Caco-2 (cell line): Measurements from ENCODE around the gene MAN1A1. TPM values are rescaled to one million over a fixed set of nuclear protein-coding genes. Genes with fewer than 3 reads are reported as not detected.

Experiments
- BruUV-seq: library from RNA; stranded (reverse); fragments of 400-500 nt; replicated peaks from 2 replicates; lab custom pipeline; 2021; lab: Mats Ljungman, UMichigan
- CTCF ChIA-PET: fragments of 300-600 bp; sonication (Branson Sonifier 250); formaldehyde crosslinking; loops from one replicate; lab custom pipeline; 2022; ENCODE audit warnings: antibody characterized with exemption; lab: Charles Lee
- POLR2A ChIA-PET: fragments of 300-600 bp; sonication (Branson Sonifier 250); formaldehyde crosslinking; loops from one replicate; lab custom pipeline; 2022; ENCODE audit warnings: antibody characterized with exemption; lab: Charles Lee
- DNase-seq, 2 experiments: peaks; one replicate each; pipeline versions ENCODE4 v3.0.0 to v3.0.0-alpha.2; 2020 to 2022
- H3K27me3 ChIP-seq: replicated peaks from 2 replicates; pipeline ENCODE4 v1.6.0; 2011; ENCODE audit warnings: low read length; ENCODE audit not compliant: control insufficient read depth, insufficient read depth
- H3K36me3 ChIP-seq: 2 replicates; pipeline ENCODE4 v1.5.1; 2011; ENCODE audit warnings: low read length; ENCODE audit not compliant: control insufficient read depth, insufficient read depth
- H3K4me1 ChIP-seq: fragments of 250-450 bp; sonication (Bioruptor Pico); 2 replicates; pipeline ENCODE4 v1.5.1; 2020; ENCODE audit warnings: mild to moderate bottlenecking
- H3K4me3 ChIP-seq: 2 replicates; pipeline ENCODE4 v1.5.1; 2011; ENCODE audit warnings: low read depth, mild to moderate bottlenecking, control low read depth, low read length
- H3K9me3 ChIP-seq: fragments of 250-450 bp; sonication (Bioruptor Pico); 2 replicates; pipeline ENCODE4 v1.5.1; 2020; ENCODE audit warnings: mild to moderate bottlenecking, moderate library complexity
- H3K27ac Mint-ChIP-seq: one replicate; pipeline ENCODE4 v1.8.0; 2022; ENCODE audit warnings: mixed read lengths; ENCODE audit not compliant: unreplicated experiment
- H3K27me3 Mint-ChIP-seq: one replicate; pipeline ENCODE4 v1.8.0; 2022; ENCODE audit warnings: mixed read lengths; ENCODE audit not compliant: insufficient read depth, unreplicated experiment
- H3K36me3 Mint-ChIP-seq: one replicate; pipeline ENCODE4 v1.8.0; 2022; ENCODE audit warnings: mild to moderate bottlenecking, mixed read lengths; ENCODE audit not compliant: insufficient read depth, unreplicated experiment
- H3K4me1 Mint-ChIP-seq: one replicate; pipeline ENCODE4 v1.8.0; 2022; ENCODE audit warnings: low read depth, mixed read lengths; ENCODE audit not compliant: unreplicated experiment
- H3K4me3 Mint-ChIP-seq: one replicate; pipeline ENCODE4 v1.8.0; 2022; ENCODE audit warnings: mild to moderate bottlenecking, moderate library complexity, mixed read lengths; ENCODE audit not compliant: unreplicated experiment
- H3K9me3 Mint-ChIP-seq: one replicate; pipeline ENCODE4 v1.8.0; 2022; ENCODE audit warnings: mixed read lengths; ENCODE audit not compliant: unreplicated experiment
- CTCF ChIP-seq, 2 experiments: fragments of 200-600 bp in 1 of 2; IDR thresholded peaks; 1 replicate in 1 of 2; 2 replicates in 1 of 2; pipeline versions ENCODE4 v1.5.1 to v1.8.0; 2011 to 2022; ENCODE audit warnings: antibody characterized with exemption in 1 of 2, control low read depth in 1 of 2, inconsistent platforms in 1 of 2, low read depth in 1 of 2, low read length in 1 of 2, mild to moderate bottlenecking in 1 of 2, moderate library complexity in 1 of 2; ENCODE audit not compliant: insufficient read depth in 1 of 2, severe bottlenecking in 1 of 2, unreplicated experiment in 1 of 2
- intact Hi-C: fragments of 100-400 bp; cut with micrococcal nuclease; formaldehyde crosslinking; loops from one replicate; pipeline ENCODE4 v1.10.0; 2022; ENCODE audit not compliant: unreplicated experiment
- total RNA-seq: library from RNA; stranded (reverse); gene quantifications from 2 replicates; pipeline ENCODE4 v1.2.3, GENCODE V29; 2022

The MAN1A1 gene
- total RNA-seq, 1 experiment from 2014 or later, result 28.7 TPM

GRCh38 chr6:119314885-119315272, 34.7 kb downstream of the MAN1A1 start:
- Mint-ChIP-seq H3K36me3 (peaks cover 6% of the 10 kb centered on the region), H3K4me3 (no peak overlapping the region), H3K27ac (no peak overlapping the region), H3K9me3 (no peaks in the 10 kb centered on the region), H3K27me3 (no peaks in the 10 kb centered on the region), H3K4me1 (peaks cover 30% of the 10 kb centered on the region)
- Histone ChIP-seq H3K4me3 (no peak overlapping the region), H3K36me3 (no peaks in the 10 kb centered on the region), H3K27me3 (no peaks in the 10 kb centered on the region), H3K4me1 (peaks cover 17% of the 10 kb centered on the region), H3K9me3 (no peaks in the 10 kb centered on the region)
- ChIA-PET POLR2A (no interaction called here), CTCF (interaction anchor here (1.6 kb wide), 1 partner anchor 19 kb away, joined by 3 read pairs; no protein-coding TSS in a partner anchor)
- no peak for TF ChIP-seq CTCF (IDR thresholded peaks at IDR 0.05; ENCODE audit: insufficient read depth in 1 of 2, low read depth in 1 of 2, low read length in 1 of 2, severe bottlenecking in 1 of 2, unreplicated experiment in 1 of 2)
- BruUV-seq, result no TSS peak
- no peak for DNase-seq
- intact Hi-C loops, result no loop called here

GRCh38 chr6:119313937-119314884, 35.4 kb downstream of the MAN1A1 start:
- Mint-ChIP-seq H3K4me3 (no peak overlapping the region), H3K27ac (no peak overlapping the region), H3K9me3 (no peaks in the 10 kb centered on the region), H3K27me3 (no peaks in the 10 kb centered on the region), H3K36me3 (peaks cover 6% of the 10 kb centered on the region), H3K4me1 (peaks cover 30% of the 10 kb centered on the region)
- ChIA-PET CTCF (interaction anchor here (1.6 kb wide), 1 partner anchor 20 kb away, joined by 3 read pairs; no protein-coding TSS in a partner anchor), POLR2A (interaction anchor here (0.6 kb wide), 1 partner anchor 31 kb away, joined by 3 read pairs; no protein-coding TSS in a partner anchor)
- Histone ChIP-seq H3K4me1 (peaks cover 20% of the 10 kb centered on the region), H3K4me3 (no peak overlapping the region), H3K9me3 (no peaks in the 10 kb centered on the region), H3K27me3 (no peaks in the 10 kb centered on the region), H3K36me3 (no peaks in the 10 kb centered on the region)
- no peak for DNase-seq
- TF ChIP-seq CTCF (IDR thresholded peaks at IDR 0.05; ENCODE audit: insufficient read depth in 1 of 2, low read depth in 1 of 2, low read length in 1 of 2, severe bottlenecking in 1 of 2, unreplicated experiment in 1 of 2), result no peak
- no TSS peak for BruUV-seq
- intact Hi-C loops, result loop anchor here (2.0 kb wide), 2 partner anchors 35 to 143 kb away; partner anchors contain the start of gene MAN1A1

- peaks cover 33% of the 10 kb centered on the region for H3K4me1 ChIP-seq
- no peaks in the 10 kb centered on the region for H3K27me3 Mint-ChIP-seq
- H3K4me1 Mint-ChIP-seq, result peaks cover 33% of the 10 kb centered on the region
- H3K36me3 Mint-ChIP-seq, result peaks cover 8% of the 10 kb centered on the region
- no peak overlapping the region for H3K4me3 Mint-ChIP-seq
- CTCF ChIA-PET, result no interaction called here
- no peak overlapping the region for H3K4me3 ChIP-seq
- POLR2A ChIA-PET, result no interaction called here
- peak; percentile 15 to 59 for DNase-seq
- H3K27me3 ChIP-seq, result no peaks in the 10 kb centered on the region
- H3K9me3 ChIP-seq, result no peaks in the 10 kb centered on the region
- H3K36me3 ChIP-seq, result no peaks in the 10 kb centered on the region
- intact Hi-C loops, result loop anchor here (2.0 kb wide), 2 partner anchors 36 to 142 kb away; partner anchors contain the start of gene MAN1A1
- no peak for TF ChIP-seq CTCF (IDR thresholded peaks at IDR 0.05; ENCODE audit: insufficient read depth in 1 of 2, low read depth in 1 of 2, low read length in 1 of 2, severe bottlenecking in 1 of 2, unreplicated experiment in 1 of 2)
- H3K27ac Mint-ChIP-seq, result no peak overlapping the region
- H3K9me3 Mint-ChIP-seq, result no peaks in the 10 kb centered on the region
- no TSS peak for BruUV-seq
Measured at GRCh38 chr6:119312875-119313338, 36.7 kb downstream of the MAN1A1 start.
